ENCODE measurements around the gene FGF11. TPM values are rescaled to one million over a fixed set of nuclear protein-coding genes. Genes with fewer than 3 reads are reported as not detected.
A peak's percentile ranks its signal among the peaks of the same experiment; 100 is the strongest.

The FGF11 gene
- total and polyA plus RNA-seq, 2 donors from 2014 or later = 1.4 to 7.7 TPM

DNA sequence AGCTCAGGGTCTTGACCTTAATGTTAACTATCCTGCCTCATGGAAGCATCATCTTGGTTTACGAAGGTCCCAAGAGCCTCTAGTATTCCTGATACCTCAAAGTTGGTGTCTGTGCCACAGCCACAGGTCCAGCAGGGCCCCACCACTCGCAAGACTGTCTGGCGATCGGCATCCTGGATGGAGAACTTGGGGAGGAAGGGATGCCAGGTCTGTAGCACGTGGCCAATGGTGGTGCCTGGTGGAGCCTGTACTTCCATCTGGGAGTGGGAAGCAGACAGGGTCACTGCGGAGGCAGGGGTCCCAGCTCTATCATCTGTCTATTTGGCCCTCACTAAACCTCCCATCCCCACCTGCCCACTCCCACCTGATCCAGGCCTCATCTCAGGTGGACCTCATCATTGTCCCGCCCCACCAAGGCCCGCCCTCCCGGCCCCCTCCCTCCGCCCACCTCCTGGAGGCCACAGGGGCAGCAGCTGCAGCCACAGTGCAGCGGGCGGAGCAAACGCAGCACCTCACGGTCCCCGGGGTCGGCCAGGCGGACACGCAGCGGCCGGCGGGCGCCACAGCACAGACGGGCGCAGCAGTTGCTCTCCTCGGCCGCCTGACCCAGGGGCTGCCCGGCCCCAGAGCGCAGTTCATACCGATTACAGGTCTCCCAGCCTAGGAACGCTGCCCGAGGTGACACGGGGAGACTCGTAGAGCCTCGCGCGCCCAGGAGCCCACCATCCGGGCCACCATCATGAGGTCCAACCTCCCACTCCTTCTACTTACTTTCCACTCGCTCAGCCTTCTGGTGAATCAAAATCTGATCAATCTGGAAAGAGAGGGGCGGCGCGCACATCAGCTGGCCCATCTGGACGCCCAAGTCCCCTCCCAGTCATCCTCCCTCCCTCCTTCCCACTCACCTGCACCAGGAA is 46.4 kb upstream of the FGF11 start:
- Histone ChIP-seq H3K9me3 (ENCODE audit: control insufficient read depth in 2 of 3, insufficient read depth in 1 of 3, low read length in 3 of 3) (no peaks in the 10 kb centered on the region), H3K36me3 (ENCODE audit: control insufficient read depth in 2 of 3, insufficient read depth in 3 of 3, low read length in 3 of 3) (peaks cover 3 to 4% (median 3%) of the 10 kb centered on the region in 3 donors), H3K4me3 (ENCODE audit: low read length in 3 of 3) (peak overlapping the region in 1 of 3 donors; percentile 82), H3K9ac (ENCODE audit: low read length in 3 of 3) (no peak overlapping the region), H3K27ac (ENCODE audit: low read depth in 2 of 2, low read length in 2 of 2) (no peak overlapping the region), H3K4me1 (ENCODE audit: control insufficient read depth in 2 of 3, insufficient read depth in 2 of 3, low read depth in 1 of 3, low read length in 3 of 3) (peaks cover 0 to 8% (median 0%) of the 10 kb centered on the region in 3 donors), H3K27me3 (ENCODE audit: control insufficient read depth, insufficient read depth, low read length) (no peaks in the 10 kb centered on the region)
- DNase-seq = peak in 3 of 5 donors; percentile 37 to 78 (median 68)
- TF ChIP-seq, protein P1, sequence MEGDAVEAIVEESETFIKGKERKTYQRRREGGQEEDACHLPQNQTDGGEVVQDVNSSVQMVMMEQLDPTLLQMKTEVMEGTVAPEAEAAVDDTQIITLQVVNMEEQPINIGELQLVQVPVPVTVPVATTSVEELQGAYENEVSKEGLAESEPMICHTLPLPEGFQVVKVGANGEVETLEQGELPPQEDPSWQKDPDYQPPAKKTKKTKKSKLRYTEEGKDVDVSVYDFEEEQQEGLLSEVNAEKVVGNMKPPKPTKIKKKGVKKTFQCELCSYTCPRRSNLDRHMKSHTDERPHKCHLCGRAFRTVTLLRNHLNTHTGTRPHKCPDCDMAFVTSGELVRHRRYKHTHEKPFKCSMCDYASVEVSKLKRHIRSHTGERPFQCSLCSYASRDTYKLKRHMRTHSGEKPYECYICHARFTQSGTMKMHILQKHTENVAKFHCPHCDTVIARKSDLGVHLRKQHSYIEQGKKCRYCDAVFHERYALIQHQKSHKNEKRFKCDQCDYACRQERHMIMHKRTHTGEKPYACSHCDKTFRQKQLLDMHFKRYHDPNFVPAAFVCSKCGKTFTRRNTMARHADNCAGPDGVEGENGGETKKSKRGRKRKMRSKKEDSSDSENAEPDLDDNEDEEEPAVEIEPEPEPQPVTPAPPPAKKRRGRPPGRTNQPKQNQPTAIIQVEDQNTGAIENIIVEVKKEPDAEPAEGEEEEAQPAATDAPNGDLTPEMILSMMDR (IDR thresholded peaks at IDR 0.05; ENCODE audit: borderline replicate concordance, extremely low read depth, insufficient read depth) = no peak
- no peak for FAIRE-seq
- intact Hi-C loops (cut with DNase I) = no loop called here

DNA sequence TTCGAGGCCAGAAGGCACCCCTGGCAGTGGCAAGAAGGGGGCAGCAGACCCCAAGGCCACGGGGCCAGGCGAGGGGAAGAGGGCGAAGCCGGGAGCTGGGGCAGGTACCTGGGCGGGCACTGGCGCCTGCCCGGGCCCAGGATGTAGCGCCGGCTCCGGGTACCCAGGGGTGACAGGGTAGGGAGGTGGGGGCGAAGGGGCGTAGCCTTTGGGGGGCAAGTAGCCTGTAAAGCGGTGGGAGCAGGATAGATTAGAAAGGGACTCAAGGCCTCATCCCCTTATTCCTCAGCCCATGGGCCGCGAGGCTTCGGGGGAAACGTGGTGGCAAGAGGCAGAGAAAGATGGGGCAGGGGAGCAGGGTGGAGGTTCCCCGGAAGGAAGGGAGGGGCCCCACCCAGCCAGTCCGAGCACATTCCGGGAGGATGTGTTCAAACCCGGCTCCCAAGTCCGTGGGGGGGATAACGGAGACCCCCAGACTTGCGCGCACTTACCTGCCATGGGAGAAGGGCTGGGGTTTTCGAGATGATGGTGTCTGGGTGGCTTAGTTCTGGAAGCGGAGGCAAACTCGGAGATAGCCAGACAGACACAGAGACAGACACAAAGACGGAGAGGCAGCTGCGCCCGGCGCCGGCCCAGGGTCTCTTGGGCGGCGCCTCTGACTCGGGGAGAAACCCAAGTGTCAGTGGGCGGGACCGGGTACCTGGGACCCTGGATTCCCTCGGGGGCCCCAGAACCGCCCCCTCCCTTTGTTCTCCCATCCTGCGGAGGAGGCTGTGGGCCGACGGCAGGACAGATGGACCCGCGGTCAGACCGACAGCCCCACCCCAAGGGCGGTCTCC is 45.5 kb upstream of the FGF11 start:
- intact Hi-C loops (cut with DNase I) = no loop called here
- peaks cover 0 to 8% (median 0%) of the 10 kb centered on the region in 3 donors for H3K4me1 ChIP-seq (ENCODE audit: control insufficient read depth in 2 of 3, insufficient read depth in 2 of 3, low read depth in 1 of 3, low read length in 3 of 3)
- H3K36me3 ChIP-seq (ENCODE audit: control insufficient read depth in 2 of 3, insufficient read depth in 3 of 3, low read length in 3 of 3) = peaks cover 3% of the 10 kb centered on the region in 3 donors
- H3K4me3 ChIP-seq (ENCODE audit: low read length in 3 of 3) = peak overlapping the region; percentile 75 to 82 (median 75)
- DNase-seq (peak; percentile 42 to 79 (median 74)), FAIRE-seq (no peak)
- H3K9me3 ChIP-seq (ENCODE audit: control insufficient read depth in 2 of 3, insufficient read depth in 1 of 3, low read length in 3 of 3) = no peaks in the 10 kb centered on the region
- H3K27ac ChIP-seq (ENCODE audit: low read depth in 2 of 2, low read length in 2 of 2) = peak overlapping the region; percentile 90 to 91
- H3K9ac ChIP-seq (ENCODE audit: low read length in 3 of 3) = peak overlapping the region; percentile 49 to 87 (median 84)
- TF ChIP-seq, protein P1 (IDR thresholded peaks at IDR 0.05; ENCODE audit: borderline replicate concordance, extremely low read depth, insufficient read depth) = no peak
- no peaks in the 10 kb centered on the region for H3K27me3 ChIP-seq (ENCODE audit: control insufficient read depth, insufficient read depth, low read length)

DNA sequence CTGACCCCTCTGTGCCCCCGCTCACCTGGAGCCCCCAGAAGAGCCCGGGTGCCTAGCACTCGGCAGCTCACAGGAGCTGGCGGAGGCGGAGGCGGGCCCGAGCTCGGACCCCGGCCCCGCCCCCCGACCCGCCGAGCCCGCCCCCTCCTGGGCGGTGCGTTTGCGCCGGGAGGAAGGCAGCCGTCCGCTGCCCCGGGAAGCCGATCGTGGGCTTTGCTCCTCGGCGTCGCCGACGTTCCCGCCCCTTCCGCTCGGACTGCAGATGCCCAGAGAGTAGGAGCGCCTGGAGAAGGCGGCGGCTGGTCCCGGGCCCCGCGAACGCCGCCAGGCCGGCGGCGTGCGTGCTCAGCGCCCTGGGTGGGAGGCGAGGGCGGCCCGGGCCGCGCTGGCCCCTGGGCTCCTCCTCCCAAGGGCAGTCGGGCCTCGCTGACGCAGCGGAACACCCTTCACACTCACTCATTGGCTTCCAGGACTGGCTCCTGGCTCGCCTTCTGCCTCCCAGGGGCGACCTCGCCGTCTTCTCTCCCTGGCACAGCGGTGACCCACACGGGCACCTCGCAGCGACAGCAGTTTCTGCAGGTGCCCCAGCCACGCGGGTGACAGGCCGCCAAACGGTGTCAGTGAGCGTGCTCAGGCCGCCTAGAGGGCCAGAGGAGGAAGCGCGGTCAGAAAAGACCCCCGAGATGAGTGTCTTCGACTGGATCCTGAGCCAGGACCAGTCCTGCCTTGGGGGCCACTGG is 44.7 kb upstream of the FGF11 start, which contains the start of gene PLSCR3:
PLSCR3 (minus strand) TSS at position 74 of the 740 bp plus-strand sequence. CDS start 415 bp downstream, outside the sequence.
- intact Hi-C loops (cut with DNase I) = no loop called here
- DNase-seq = peak; percentile 90 to 96 (median 94)
- Histone ChIP-seq H3K27me3 (ENCODE audit: control insufficient read depth, insufficient read depth, low read length) (no peaks in the 10 kb centered on the region), H3K4me1 (ENCODE audit: control insufficient read depth in 2 of 3, insufficient read depth in 2 of 3, low read depth in 1 of 3, low read length in 3 of 3) (peaks cover 0 to 8% (median 0%) of the 10 kb centered on the region in 3 donors), H3K4me3 (ENCODE audit: low read length in 3 of 3) (peak within 1 kb of the TSS; percentile 75 to 82 (median 75)), H3K9ac (ENCODE audit: low read length in 3 of 3) (peak within 1 kb of the TSS; percentile 49 to 94 (median 87)), H3K36me3 (ENCODE audit: control insufficient read depth in 2 of 3, insufficient read depth in 3 of 3, low read length in 3 of 3) (peaks cover 0 to 3% (median 0%) of the 10 kb centered on the region in 3 donors), H3K9me3 (ENCODE audit: control insufficient read depth in 2 of 3, insufficient read depth in 1 of 3, low read length in 3 of 3) (no peaks in the 10 kb centered on the region), H3K27ac (ENCODE audit: low read depth in 2 of 2, low read length in 2 of 2) (peak within 1 kb of the TSS; percentile 90 to 91)
- TF ChIP-seq, protein P1 (IDR thresholded peaks at IDR 0.05; ENCODE audit: borderline replicate concordance, extremely low read depth, insufficient read depth) = peak; percentile 22
- no peak for FAIRE-seq

Measured in kidney (tissue), 14 donors.